GM19328 (cell line): ENCODE data around the gene SMPX.

Experiments
- ATAC-seq: cut with Tn5 transposase; IDR thresholded peaks from one replicate; pipeline ENCODE4 v1.9.1; 2021; ENCODE audit warnings: mild to moderate bottlenecking, moderate library complexity; ENCODE audit not compliant: unreplicated experiment

The SMPX gene

DNA sequence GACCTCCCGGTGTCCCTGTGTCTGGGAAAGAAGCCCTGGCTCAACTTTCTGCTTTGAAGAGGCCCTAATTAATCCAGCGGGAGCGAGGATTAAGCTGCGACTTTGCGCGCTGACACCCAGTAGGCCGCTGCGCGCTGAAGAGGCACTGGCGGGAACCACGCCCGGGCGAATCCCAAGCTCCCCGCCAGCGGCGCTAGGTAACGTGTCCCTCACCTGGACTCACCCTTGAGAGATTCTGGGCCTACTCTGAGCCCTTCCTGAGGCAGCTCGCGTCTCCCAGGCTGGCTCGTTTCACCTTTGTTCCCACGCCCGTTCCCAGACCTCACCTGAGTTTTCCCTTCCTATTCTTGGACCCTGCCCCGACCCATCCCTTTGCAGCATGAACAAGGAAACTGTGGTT lies 99.2 kb downstream of the SMPX start:
- ATAC-seq = no peak

- ATAC-seq = no peak
Observed at GRCh38 chrX:21658152-21658737, 99.7 kb downstream of the SMPX start, which contains the start of gene KLHL34. Gene KLHL34, minus strand, starts transcription at chrX:21658330. Its CDS starts 542 bp downstream, at chrX:21657788.

DNA sequence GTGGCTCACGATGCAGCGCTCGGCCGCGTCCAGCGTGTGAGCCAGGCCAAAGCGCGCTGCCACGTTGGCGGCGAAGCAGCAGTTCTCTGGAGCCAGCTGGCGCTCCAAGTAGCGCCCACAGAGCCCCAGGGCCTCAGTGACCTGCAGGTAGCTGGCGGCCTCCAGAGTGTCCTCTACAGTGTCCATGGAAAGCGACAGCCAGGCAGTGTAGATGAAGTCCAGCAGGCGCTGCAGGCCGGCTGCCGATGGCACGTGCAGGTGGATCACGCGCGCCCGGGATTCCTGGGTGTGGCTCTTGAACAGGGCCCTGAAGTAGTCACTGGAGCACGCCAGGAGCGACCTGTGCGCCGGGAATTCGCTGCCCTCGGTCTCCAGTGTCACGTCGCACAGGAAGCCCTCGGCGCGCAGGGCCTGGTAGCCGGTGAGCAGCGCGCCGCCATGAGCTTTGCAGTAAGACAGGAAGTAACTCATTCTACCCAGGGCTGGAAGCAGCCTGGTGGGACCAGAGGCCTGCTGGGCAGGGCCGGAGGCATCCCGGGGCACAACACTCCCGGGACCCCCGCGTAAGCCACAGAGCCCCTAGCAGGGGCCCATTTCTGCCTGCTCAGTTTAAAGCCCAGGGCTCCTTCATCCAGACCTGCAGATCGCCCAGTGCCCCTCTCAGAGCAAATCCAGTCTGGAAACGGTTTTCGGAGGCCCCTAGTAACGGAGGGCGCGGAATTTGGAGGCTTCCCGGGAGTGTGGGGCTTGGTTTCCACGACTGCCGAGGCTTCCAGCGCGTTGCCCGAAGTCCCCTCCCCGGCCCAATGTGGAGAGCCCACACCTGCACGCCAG lies 100.4 kb downstream of the SMPX start:
- ATAC-seq = no peak

DNA sequence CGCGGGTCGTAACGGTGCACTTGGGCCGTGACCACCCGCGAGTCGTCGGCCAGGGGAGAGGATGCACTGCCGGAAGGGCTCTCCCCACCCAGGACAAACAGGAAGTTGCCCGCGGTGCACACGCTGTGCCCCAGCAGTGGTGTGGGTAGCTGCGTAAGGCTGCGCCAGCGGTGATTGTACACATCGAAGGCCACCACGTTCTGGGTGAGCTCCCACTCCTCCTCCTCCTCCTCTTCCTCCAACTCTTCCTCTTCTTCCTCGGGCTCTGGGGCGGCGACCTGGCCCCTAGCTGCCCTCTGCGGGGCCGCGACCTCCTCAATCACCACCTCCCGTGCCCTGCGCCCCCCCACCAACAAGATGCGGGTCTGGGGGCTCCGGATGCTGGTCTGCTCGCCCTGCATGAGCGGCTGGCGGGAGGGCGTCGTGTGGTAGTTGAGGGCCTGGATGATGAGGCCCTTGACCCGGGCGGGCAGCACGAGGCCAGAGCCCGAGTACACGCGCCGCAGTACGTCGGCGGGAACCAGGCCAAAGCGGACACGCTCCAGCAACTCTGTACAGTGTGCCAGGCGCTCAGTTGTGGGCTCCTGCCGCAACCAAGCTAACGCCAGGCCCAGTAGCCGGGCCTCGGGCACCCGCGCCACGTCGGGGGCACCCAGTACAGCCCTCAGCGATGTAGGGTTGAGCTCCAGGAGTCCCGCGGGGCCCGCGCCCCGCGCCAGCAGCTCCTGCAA lies 101.2 kb downstream of the SMPX start:
- ATAC-seq = no peak
